NCI-H82 treated with DMSO at 0.1 percent for 48 hours (cell line): ENCODE measurements around the gene DAPL1.

Experiments
- DNase-seq: peaks from one replicate; lab custom pipeline; 2025; ENCODE audit not compliant: unreplicated experiment; lab: John Stamatoyannopoulos, UW

The DAPL1 gene

GRCh38 chr2:158795195-158795924, at the start of gene DAPL1:
Gene DAPL1 (plus strand): TSS chr2:158795317. CDS start chr2:158795373, 56 bp downstream.
- DNase-seq = peak; percentile 38

GRCh38 chr2:158745866-158746382, 49.2 kb upstream of the DAPL1 start:
- DNase-seq = no peak

- DNase-seq = no peak
These were observed 48.6 kb upstream of the DAPL1 start for GRCh38 chr2:158746488-158746887.

GRCh38 chr2:158747281-158747680, 47.8 kb upstream of the DAPL1 start:
- DNase-seq = no peak

- no peak for DNase-seq
These were observed 46.1 kb upstream of the DAPL1 start for GRCh38 chr2:158748926-158749590.

GRCh38 chr2:158750458-158751125, 44.5 kb upstream of the DAPL1 start:
- DNase-seq = peak; percentile 49

- DNase-seq = peak; percentile 43
These were observed 41.2 kb upstream of the DAPL1 start for GRCh38 chr2:158753641-158754611.

GRCh38 chr2:158755310-158756087, 39.6 kb upstream of the DAPL1 start:
- DNase-seq = no peak

GRCh38 chr2:158756331-158756730, 38.8 kb upstream of the DAPL1 start:
- DNase-seq = no peak

- no peak for DNase-seq
These were observed 38.1 kb upstream of the DAPL1 start for GRCh38 chr2:158756976-158757375.

- DNase-seq = no peak
These were observed 34.2 kb upstream of the DAPL1 start for GRCh38 chr2:158760887-158761286.

GRCh38 chr2:158761621-158762020, 33.5 kb upstream of the DAPL1 start:
- no peak for DNase-seq

GRCh38 chr2:158762336-158762735, 32.8 kb upstream of the DAPL1 start:
- DNase-seq = no peak

GRCh38 chr2:158766524-158766923, 28.6 kb upstream of the DAPL1 start:
- no peak for DNase-seq

- DNase-seq = no peak
These were observed 22.6 kb upstream of the DAPL1 start for GRCh38 chr2:158772306-158773078.

GRCh38 chr2:158773121-158773520, 22.0 kb upstream of the DAPL1 start:
- DNase-seq = no peak

GRCh38 chr2:158774681-158775080, 20.4 kb upstream of the DAPL1 start:
- DNase-seq = no peak

- no peak for DNase-seq
These were observed 19.7 kb upstream of the DAPL1 start for GRCh38 chr2:158775273-158776027.
